Cardiac muscle cell (in vitro differentiated cells and primary cell): ENCODE results near the gene SKAP2. TPM values are rescaled to one million over a fixed set of nuclear protein-coding genes. Genes with fewer than 3 reads are reported as not detected.

Experiments
- DNase-seq, 2 donors: peaks; one replicate each; pipeline versions ENCODE4 v3.0.0 to v3.0.0-alpha.2; 2010 to 2017; ENCODE audit warnings: low read depth in 1 of 2, low spot score in 1 of 2
- H3K27ac ChIP-seq: fragments of 200-600 bp; sonication (generic); 2 replicates; pipeline ENCODE4 v1.5.1; 2016
- H3K27me3 ChIP-seq: fragments of 200-600 bp; sonication (generic); 2 replicates; pipeline ENCODE4 v1.6.0; 2016; ENCODE audit warnings: control low read depth
- H3K36me3 ChIP-seq: fragments of 200-600 bp; sonication (generic); 2 replicates; pipeline ENCODE4 v1.5.1; 2016; ENCODE audit warnings: control low read depth
- H3K4me1 ChIP-seq: fragments of 200-600 bp; sonication (generic); 2 replicates; pipeline ENCODE4 v1.8.1; 2017; ENCODE audit warnings: low read depth, mild to moderate bottlenecking, mixed run types
- H3K4me3 ChIP-seq: fragments of 200-600 bp; sonication (generic); 2 replicates; pipeline ENCODE4 v1.5.1; 2016; ENCODE audit warnings: mild to moderate bottlenecking
- H3K9me3 ChIP-seq: fragments of 200-600 bp; sonication (generic); 2 replicates; pipeline ENCODE4 v1.5.1; 2017; ENCODE audit warnings: low read depth, mild to moderate bottlenecking, control low read depth
- polyA plus RNA-seq: library from polyadenylated mRNA; unstranded; fragments of >200 nt; fragmentation: Nextera tagmentation; extraction: Ambion mirVana; gene quantifications from 2 replicates; pipeline ENCODE4 v1.2.1, GENCODE V29; 2016
- total RNA-seq: library from RNA; depleted of rRNA; stranded (reverse); fragments of >200 nt; gene quantifications from 2 replicates; pipeline ENCODE4 v1.2.3, GENCODE V29; 2016
- TF ChIP-seq, protein P1 (sequence below): IDR thresholded peaks from 2 replicates; pipeline ENCODE4 v1.5.1; 2012; ENCODE audit warnings: low read depth, mild to moderate bottlenecking, low read length

Gene SKAP2
- total and polyA plus RNA-seq, 2 experiments from 2014 or later, result 1.2 to 2.8 TPM

DNA sequence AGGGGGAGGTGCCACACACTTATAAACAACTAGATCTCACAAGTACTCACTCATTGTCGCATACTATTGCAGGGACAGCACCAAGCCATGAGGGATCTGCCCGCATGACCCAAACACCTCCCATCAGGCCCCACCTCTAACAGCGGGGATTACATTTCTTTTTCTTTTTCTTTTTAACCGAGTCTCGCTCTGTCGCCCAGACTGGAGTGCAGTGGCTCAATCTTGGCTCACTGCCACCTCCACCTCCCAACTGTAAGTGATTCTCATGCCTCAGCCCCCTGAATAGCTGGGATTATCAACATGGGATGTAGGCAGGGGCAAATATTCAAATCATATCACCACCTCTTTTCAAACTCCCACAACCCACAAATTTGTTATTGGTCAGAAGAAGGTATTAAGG, 76.7 kb downstream of the SKAP2 start:
- H3K4me3 ChIP-seq, result no peak overlapping the region
- no peak for DNase-seq
- TF ChIP-seq, protein P1, sequence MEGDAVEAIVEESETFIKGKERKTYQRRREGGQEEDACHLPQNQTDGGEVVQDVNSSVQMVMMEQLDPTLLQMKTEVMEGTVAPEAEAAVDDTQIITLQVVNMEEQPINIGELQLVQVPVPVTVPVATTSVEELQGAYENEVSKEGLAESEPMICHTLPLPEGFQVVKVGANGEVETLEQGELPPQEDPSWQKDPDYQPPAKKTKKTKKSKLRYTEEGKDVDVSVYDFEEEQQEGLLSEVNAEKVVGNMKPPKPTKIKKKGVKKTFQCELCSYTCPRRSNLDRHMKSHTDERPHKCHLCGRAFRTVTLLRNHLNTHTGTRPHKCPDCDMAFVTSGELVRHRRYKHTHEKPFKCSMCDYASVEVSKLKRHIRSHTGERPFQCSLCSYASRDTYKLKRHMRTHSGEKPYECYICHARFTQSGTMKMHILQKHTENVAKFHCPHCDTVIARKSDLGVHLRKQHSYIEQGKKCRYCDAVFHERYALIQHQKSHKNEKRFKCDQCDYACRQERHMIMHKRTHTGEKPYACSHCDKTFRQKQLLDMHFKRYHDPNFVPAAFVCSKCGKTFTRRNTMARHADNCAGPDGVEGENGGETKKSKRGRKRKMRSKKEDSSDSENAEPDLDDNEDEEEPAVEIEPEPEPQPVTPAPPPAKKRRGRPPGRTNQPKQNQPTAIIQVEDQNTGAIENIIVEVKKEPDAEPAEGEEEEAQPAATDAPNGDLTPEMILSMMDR, result no peak
- no peak overlapping the region for H3K27ac ChIP-seq
- no peaks in the 10 kb centered on the region for H3K36me3 ChIP-seq
- H3K4me1 ChIP-seq, result no peaks in the 10 kb centered on the region
- no peaks in the 10 kb centered on the region for H3K27me3 ChIP-seq
- H3K9me3 ChIP-seq, result no peaks in the 10 kb centered on the region

DNA sequence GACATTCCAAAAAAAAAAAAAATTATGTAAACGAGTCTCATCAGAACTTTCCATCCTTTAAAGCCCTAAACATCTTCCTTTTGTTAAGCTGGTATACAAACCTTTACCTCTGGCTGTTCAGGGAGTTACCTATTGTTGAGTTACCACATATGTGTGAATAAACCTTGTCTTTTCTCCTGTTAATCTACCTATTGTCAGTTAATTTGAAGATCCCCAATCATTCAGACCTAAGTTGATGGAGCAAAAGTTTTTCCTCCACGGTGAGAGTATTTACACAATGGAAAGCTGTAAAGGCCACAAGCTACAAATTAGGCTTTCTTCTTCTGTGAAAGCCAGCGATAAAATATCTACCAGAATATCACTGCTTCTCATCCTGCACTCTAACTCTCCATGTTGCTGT, 80.3 kb downstream of the SKAP2 start:
- no peak overlapping the region for H3K27ac ChIP-seq
- no peaks in the 10 kb centered on the region for H3K4me1 ChIP-seq
- H3K36me3 ChIP-seq, result no peaks in the 10 kb centered on the region
- H3K27me3 ChIP-seq, result no peaks in the 10 kb centered on the region
- H3K9me3 ChIP-seq, result no peaks in the 10 kb centered on the region
- TF ChIP-seq, protein P1, result no peak
- no peak for DNase-seq
- H3K4me3 ChIP-seq, result no peak overlapping the region

DNA sequence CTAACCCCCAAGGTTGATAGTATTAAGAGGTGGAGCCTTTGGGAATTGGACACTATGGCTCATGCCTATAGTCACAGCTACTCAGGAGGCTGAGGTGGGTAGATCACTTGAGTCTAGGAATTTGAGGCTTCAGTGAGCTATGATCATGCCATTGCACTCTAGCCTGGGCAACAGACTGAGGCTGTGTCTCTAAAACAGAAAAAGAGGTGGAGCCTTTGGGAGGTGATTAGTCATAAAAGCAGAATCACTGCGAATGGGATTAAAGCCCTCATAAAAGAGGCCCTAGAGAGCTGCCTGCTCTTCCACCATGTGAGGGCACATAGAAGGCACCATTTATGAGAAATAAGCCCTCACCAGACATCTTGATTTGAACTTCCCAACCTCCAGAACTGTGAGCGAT, 81.9 kb downstream of the SKAP2 start:
- Histone ChIP-seq H3K36me3 (no peaks in the 10 kb centered on the region), H3K9me3 (no peaks in the 10 kb centered on the region), H3K27ac (no peak overlapping the region), H3K4me1 (no peaks in the 10 kb centered on the region), H3K27me3 (no peaks in the 10 kb centered on the region), H3K4me3 (no peak overlapping the region)
- TF ChIP-seq, protein P1, result no peak
- DNase-seq, result no peak

DNA sequence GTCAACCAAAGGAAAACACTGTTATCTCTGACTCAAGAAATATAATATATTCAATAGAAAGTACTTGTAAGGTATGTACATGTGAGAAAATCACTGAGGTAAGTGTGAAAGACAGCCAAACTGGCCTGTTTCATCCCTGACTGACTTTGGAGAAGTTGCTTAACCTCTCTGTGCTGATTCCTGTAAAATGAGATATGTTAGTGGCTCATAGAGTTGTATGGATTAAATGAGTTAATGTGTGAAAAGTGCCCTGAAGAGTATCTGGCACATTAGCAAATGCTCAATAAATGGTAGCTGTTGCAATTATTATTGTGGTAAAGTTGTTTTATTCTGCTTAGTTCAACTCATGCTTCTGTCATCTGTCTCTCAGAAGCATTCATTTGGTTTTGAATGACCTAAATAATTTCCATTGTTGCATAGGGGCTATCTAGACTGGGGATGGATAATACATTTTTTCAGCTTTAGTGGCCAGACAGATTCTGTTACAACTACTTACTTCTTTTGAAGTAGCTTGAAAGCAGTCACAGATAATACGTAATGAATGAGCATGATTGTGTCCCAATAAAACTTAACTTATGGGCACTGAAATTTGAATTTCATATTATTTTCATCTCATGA, 84.3 kb downstream of the SKAP2 start:
- Histone ChIP-seq H3K4me3 (no peak overlapping the region), H3K4me1 (no peaks in the 10 kb centered on the region), H3K27me3 (no peaks in the 10 kb centered on the region), H3K36me3 (no peaks in the 10 kb centered on the region), H3K9me3 (no peaks in the 10 kb centered on the region), H3K27ac (no peak overlapping the region)
- no peak for DNase-seq
- TF ChIP-seq, protein P1, result no peak

DNA sequence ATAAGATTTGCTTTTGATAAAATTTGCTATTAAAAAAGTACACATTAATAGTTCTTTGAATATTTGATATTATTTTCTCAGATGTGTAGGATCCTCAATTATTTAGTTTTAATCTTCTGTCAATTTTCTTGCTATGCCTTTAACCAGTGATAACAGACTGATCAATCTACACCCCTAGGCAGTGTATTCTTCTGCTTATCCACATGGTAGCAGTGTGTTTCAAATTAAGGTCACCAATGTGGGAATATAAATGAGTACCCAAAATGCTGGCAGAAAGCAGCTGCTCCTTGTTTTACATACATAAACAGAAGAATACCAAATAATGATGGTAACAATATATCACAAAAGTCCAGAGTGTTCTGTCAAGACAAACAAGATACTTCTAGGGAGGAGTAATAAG, 87.0 kb downstream of the SKAP2 start:
- no peak overlapping the region for H3K4me3 ChIP-seq
- TF ChIP-seq, protein P1, result no peak
- no peaks in the 10 kb centered on the region for H3K9me3 ChIP-seq
- H3K36me3 ChIP-seq, result no peaks in the 10 kb centered on the region
- H3K4me1 ChIP-seq, result no peaks in the 10 kb centered on the region
- no peaks in the 10 kb centered on the region for H3K27me3 ChIP-seq
- no peak for DNase-seq
- no peak overlapping the region for H3K27ac ChIP-seq
